Adrenal gland (tissue), 5 donors: ENCODE data around the gene THAP12.

Experiments used
- CTCF ChIP-seq, 6 experiments: fragments of 450-650 bp in 4 of 6; fragments of 200-600 bp in 2 of 6; sonication (generic) in 1 of 6; IDR thresholded peaks; 1 replicate in 5 of 6; 2 replicates in 1 of 6; pipeline versions ENCODE4 v1.5.1 to v1.8.0; 2016 to 2021; ENCODE audit warnings: antibody characterized with exemption in 6 of 6, mild to moderate bottlenecking in 2 of 6, moderate library complexity in 1 of 6
- POLR2A ChIP-seq, 2 donors: fragments of 450-650 bp; IDR thresholded peaks; one replicate each; pipeline ENCODE4 v1.6.1; 2017; ENCODE audit warnings: antibody characterized with exemption in 2 of 2, mild to moderate bottlenecking in 2 of 2, moderate library complexity in 1 of 2
- donor health status: DM: no; HTN: no; CAD: no.

GRCh38 chr11:76336597-76336996 lies 44.3 kb downstream of the THAP12 start:
- TF ChIP-seq CTCF (IDR thresholded peaks at IDR 0.05) (no peak), POLR2A (IDR thresholded peaks at IDR 0.05) (no peak)
